Osteoblast (primary cell): Measurements from ENCODE around the gene CNPPD1. TPM values are rescaled to one million over a fixed set of nuclear protein-coding genes. Genes with fewer than 3 reads are reported as not detected.

ENCODE experiments used
- DNase-seq: peaks from one replicate; pipeline ENCODE4 v3.0.0; 2011; ENCODE audit warnings: low spot score, mixed read lengths; ENCODE audit not compliant: insufficient read length; ENCODE audit errors: missing footprints
- H2AFZ ChIP-seq: 2 replicates; pipeline ENCODE4 v1.6.0; 2011; ENCODE audit warnings: mild to moderate bottlenecking, low read length
- H3K27ac ChIP-seq: 2 replicates; pipeline ENCODE4 v1.5.1; 2011; ENCODE audit warnings: mild to moderate bottlenecking, low read depth, low read length, moderate library complexity
- H3K27me3 ChIP-seq: 2 replicates; pipeline ENCODE4 v1.6.0; 2012; ENCODE audit warnings: mild to moderate bottlenecking, control low read depth, inconsistent platforms, low read length, moderate library complexity; ENCODE audit not compliant: insufficient read depth
- H3K36me3 ChIP-seq: 2 replicates; pipeline ENCODE4 v1.5.1; 2011; ENCODE audit warnings: mild to moderate bottlenecking, low read length, control low read depth, moderate library complexity; ENCODE audit not compliant: insufficient read depth
- H3K4me1 ChIP-seq: 2 replicates; pipeline ENCODE4 v1.5.1; 2011; ENCODE audit warnings: mild to moderate bottlenecking, low read length, control low read depth, moderate library complexity; ENCODE audit not compliant: insufficient read depth
- H3K4me2 ChIP-seq: 2 replicates; pipeline ENCODE4 v1.6.0; 2011; ENCODE audit warnings: mild to moderate bottlenecking, low read length; ENCODE audit not compliant: insufficient read depth
- H3K4me3 ChIP-seq: fragments of 200-600 bp; sonication (generic); 3 replicates; pipeline ENCODE4 v1.5.1; 2012; ENCODE audit warnings: mild to moderate bottlenecking, low read length, inconsistent platforms; ENCODE audit not compliant: insufficient read depth
- H3K79me2 ChIP-seq: 2 replicates; pipeline ENCODE4 v1.6.0; 2012; ENCODE audit warnings: mild to moderate bottlenecking, low read length, control low read depth, inconsistent platforms; ENCODE audit not compliant: insufficient read depth
- H3K9me3 ChIP-seq: 2 replicates; pipeline ENCODE4 v1.5.1; 2011; ENCODE audit warnings: low read depth, low read length, control low read depth
- H4K20me1 ChIP-seq: 2 replicates; pipeline ENCODE4 v1.6.0; 2012; ENCODE audit warnings: mild to moderate bottlenecking, low read length, control low read depth; ENCODE audit not compliant: insufficient read depth
- total RNA-seq: library from RNA; depleted of rRNA; stranded (reverse); fragments of >200 nt; gene quantifications from 2 replicates; pipeline ENCODE4 v1.2.3, GENCODE V29; 2012
- TF ChIP-seq, protein P1 (sequence below): IDR thresholded peaks from 2 replicates; pipeline ENCODE4 v1.5.1; 2011; ENCODE audit warnings: mild to moderate bottlenecking, low read depth, low read length, moderate library complexity; ENCODE audit errors: extremely low read depth

Gene CNPPD1
- total RNA-seq, 1 donor, result 26.1 TPM

DNA sequence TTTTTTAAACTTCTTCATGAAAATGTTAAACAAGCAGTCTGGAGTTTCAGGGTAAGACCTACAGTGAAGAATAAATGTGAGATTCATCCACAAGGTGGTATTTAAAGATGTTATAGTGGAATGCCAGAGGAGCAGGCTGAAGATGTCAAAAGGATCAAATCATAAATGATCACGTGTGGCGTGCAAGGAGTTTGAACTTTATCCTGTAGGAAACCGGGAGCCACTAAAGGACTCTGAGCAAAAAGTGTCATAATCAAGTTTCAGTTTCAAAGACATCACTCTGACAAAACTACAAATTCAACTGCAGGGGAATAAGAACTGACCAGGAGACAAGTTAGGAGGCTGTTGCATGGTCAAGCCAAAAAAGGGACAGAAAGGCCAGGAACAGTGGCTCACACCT lies 36.0 kb downstream of the CNPPD1 start:
- DNase-seq, result no peak
- Histone ChIP-seq H3K4me2 (no peak overlapping the region), H3K79me2 (no peaks in the 10 kb centered on the region), H3K36me3 (peaks cover 3% of the 10 kb centered on the region), H3K27me3 (no peaks in the 10 kb centered on the region), H3K4me3 (no peak overlapping the region), H3K4me1 (peaks cover 13% of the 10 kb centered on the region), H2AFZ (no peak overlapping the region), H4K20me1 (peaks cover 7% of the 10 kb centered on the region), H3K9me3 (no peaks in the 10 kb centered on the region), H3K27ac (no peak overlapping the region)
- TF ChIP-seq, protein P1, sequence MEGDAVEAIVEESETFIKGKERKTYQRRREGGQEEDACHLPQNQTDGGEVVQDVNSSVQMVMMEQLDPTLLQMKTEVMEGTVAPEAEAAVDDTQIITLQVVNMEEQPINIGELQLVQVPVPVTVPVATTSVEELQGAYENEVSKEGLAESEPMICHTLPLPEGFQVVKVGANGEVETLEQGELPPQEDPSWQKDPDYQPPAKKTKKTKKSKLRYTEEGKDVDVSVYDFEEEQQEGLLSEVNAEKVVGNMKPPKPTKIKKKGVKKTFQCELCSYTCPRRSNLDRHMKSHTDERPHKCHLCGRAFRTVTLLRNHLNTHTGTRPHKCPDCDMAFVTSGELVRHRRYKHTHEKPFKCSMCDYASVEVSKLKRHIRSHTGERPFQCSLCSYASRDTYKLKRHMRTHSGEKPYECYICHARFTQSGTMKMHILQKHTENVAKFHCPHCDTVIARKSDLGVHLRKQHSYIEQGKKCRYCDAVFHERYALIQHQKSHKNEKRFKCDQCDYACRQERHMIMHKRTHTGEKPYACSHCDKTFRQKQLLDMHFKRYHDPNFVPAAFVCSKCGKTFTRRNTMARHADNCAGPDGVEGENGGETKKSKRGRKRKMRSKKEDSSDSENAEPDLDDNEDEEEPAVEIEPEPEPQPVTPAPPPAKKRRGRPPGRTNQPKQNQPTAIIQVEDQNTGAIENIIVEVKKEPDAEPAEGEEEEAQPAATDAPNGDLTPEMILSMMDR, result no peak

DNA sequence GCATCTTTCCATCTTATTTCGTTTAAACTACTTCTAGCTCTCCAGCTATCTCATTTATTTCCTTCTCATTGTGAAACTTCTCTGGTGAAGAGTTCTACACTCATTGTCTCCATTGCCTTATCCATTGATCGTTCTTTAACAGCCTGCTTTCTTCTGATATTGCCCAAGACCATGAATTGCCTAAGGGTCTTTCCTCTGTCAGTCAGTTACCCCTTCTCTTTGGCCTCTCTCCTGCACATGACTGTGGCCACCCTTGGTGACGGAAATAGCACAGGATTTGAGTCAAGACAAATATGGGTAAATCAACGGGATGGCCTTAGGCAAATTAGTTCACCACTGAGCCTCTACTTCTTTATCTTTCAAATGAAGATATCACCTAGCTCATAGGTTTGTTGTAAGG lies 42.7 kb downstream of the CNPPD1 start:
- Histone ChIP-seq H3K79me2 (no peaks in the 10 kb centered on the region), H2AFZ (no peak overlapping the region), H3K27me3 (no peaks in the 10 kb centered on the region), H3K4me2 (no peak overlapping the region), H4K20me1 (peaks cover 4% of the 10 kb centered on the region), H3K9me3 (no peaks in the 10 kb centered on the region), H3K27ac (no peak overlapping the region), H3K36me3 (no peaks in the 10 kb centered on the region), H3K4me3 (no peak overlapping the region), H3K4me1 (no peaks in the 10 kb centered on the region)
- TF ChIP-seq, protein P1, result no peak
- DNase-seq, result no peak

DNA sequence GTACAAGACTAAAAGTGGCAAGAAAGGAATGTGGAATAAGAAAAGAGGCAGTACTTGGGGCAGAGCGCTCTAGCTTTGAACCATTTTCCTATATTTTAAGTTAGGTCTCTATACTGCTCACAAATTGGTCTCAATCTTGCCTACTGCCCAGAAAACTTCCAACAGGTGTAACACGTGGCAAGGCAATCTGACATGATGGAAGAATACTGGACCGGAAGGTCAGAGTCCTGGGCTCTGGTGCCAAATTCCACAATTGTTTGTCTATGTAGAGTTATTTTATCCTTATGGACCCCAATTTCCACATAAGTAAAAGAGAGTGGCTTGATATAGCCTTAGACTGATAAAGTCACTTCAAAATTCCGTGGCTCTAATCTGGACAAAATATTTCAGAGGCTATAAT lies 45.0 kb downstream of the CNPPD1 start:
- Histone ChIP-seq H3K4me1 (no peaks in the 10 kb centered on the region), H3K9me3 (no peaks in the 10 kb centered on the region), H3K36me3 (no peaks in the 10 kb centered on the region), H3K27me3 (no peaks in the 10 kb centered on the region), H4K20me1 (peaks cover 4% of the 10 kb centered on the region), H2AFZ (no peak overlapping the region), H3K4me2 (no peak overlapping the region), H3K27ac (no peak overlapping the region), H3K4me3 (no peak overlapping the region), H3K79me2 (no peaks in the 10 kb centered on the region)
- no peak for DNase-seq
- TF ChIP-seq, protein P1, result no peak

DNA sequence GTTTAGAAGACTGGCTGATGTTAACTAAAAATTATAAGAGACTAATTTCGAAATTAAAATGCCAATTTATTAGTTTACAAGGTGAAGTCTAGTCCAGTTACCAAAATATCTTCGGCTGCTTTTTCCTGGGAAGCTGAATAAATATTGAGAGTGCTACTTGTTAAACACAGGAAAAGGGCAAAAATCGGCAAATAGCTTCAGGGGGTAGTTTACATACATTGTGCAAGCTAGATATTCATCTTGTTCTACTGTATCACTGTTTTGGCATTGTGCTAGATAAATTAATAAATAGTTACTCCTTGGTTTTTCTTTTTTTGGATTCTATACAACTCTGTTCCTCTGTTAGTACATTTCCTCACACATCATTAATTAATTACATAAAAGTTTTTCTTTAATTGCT lies 45.4 kb downstream of the CNPPD1 start:
- Histone ChIP-seq H3K4me2 (no peak overlapping the region), H3K79me2 (no peaks in the 10 kb centered on the region), H3K9me3 (no peaks in the 10 kb centered on the region), H3K36me3 (no peaks in the 10 kb centered on the region), H2AFZ (no peak overlapping the region), H3K27ac (no peak overlapping the region), H3K4me1 (no peaks in the 10 kb centered on the region), H3K27me3 (no peaks in the 10 kb centered on the region), H4K20me1 (peaks cover 4% of the 10 kb centered on the region), H3K4me3 (no peak overlapping the region)
- no peak for DNase-seq
- TF ChIP-seq, protein P1, result no peak
